Fibroblast of the aortic adventitia (primary cell): ENCODE data around the gene VAMP2. TPM values are rescaled to one million over a fixed set of nuclear protein-coding genes. Genes with fewer than 3 reads are reported as not detected.

Source experiments
- DNase-seq: peaks from one replicate; pipeline ENCODE4 v3.0.0-alpha.2; 2010; ENCODE audit warnings: low read depth
- H3K4me3 ChIP-seq: 2 replicates; pipeline ENCODE4 v1.5.1; 2011; ENCODE audit warnings: low read depth, mild to moderate bottlenecking, control low read depth, low read length, moderate library complexity
- total RNA-seq: library from RNA; depleted of rRNA; stranded (reverse); fragments of >200 nt; gene quantifications from 2 replicates; pipeline ENCODE4 v1.2.3, GENCODE V29; 2012; ENCODE audit warnings: low replicate concordance
- TF ChIP-seq, protein P1 (sequence below): IDR thresholded peaks from 2 replicates; pipeline ENCODE4 v1.5.1; 2011; ENCODE audit warnings: mild to moderate bottlenecking, low read length, control low read depth, inconsistent platforms; ENCODE audit not compliant: insufficient read depth

VAMP2 gene
- total RNA-seq, 1 donor: 5.2 TPM

- no peak overlapping the region for H3K4me3 ChIP-seq
- no peak for DNase-seq
- TF ChIP-seq, protein P1, sequence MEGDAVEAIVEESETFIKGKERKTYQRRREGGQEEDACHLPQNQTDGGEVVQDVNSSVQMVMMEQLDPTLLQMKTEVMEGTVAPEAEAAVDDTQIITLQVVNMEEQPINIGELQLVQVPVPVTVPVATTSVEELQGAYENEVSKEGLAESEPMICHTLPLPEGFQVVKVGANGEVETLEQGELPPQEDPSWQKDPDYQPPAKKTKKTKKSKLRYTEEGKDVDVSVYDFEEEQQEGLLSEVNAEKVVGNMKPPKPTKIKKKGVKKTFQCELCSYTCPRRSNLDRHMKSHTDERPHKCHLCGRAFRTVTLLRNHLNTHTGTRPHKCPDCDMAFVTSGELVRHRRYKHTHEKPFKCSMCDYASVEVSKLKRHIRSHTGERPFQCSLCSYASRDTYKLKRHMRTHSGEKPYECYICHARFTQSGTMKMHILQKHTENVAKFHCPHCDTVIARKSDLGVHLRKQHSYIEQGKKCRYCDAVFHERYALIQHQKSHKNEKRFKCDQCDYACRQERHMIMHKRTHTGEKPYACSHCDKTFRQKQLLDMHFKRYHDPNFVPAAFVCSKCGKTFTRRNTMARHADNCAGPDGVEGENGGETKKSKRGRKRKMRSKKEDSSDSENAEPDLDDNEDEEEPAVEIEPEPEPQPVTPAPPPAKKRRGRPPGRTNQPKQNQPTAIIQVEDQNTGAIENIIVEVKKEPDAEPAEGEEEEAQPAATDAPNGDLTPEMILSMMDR: no peak
Observed at GRCh38 chr17:8110456-8110804, 52.3 kb downstream of the VAMP2 start.

DNA sequence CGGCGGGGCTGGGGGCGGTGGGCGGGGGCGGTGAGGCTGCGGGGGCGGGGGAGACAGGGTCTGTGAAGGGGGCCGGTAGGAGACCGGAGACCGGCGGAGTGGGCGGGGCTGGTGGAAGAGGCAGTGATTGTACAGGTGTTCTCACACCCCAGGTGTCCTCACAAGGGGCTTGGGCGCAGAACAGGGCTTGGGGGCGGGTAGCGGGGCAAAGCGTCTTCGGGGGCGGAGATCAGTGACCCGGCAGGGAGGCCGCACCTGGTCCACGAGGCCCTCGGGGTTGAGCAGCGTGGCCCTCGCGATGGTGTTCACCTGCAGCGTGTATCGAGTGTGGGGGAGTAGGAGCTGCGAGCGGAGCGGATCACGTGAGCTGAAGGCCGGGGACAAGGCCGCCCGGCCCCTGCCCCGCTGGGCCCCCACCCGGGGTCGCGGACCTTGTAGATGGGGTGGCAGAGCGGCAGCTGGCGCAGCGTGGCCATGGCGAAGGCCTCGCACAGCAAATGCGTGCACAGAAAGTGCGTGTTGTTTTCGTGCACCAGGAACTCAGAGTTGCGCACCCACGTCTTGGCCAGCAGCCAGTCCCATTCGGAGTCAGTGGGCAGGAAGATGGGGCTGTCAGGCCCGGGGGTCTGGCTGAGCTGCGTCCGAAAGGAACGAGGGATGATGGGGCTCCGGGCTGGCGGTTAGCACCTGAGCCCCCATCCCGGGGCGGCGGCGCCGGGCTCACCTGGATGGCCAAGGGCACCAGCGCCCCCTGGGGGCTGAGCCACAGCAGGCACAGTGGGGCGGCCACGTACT, 52.9 kb downstream of the VAMP2 start:
- TF ChIP-seq, protein P1: peak; percentile 68
- peak overlapping the region; percentile 31 for H3K4me3 ChIP-seq
- DNase-seq: peak; percentile 19

Other genes with a start within 250 kb of the VAMP2 start
- 2.8 and 27.4 TPM in 2 replicates for gene RNF227, start 246.7 kb downstream of the VAMP2 start, total RNA-seq
- gene KCNAB3, start 233.1 kb downstream of the VAMP2 start, total RNA-seq: 1.3 TPM in 1 of 2 replicates, not detected in the other
- 15.3 and 48.8 TPM in 2 replicates for gene TRAPPC1, start 231.0 kb downstream of the VAMP2 start, total RNA-seq
- gene CNTROB, start 230.7 kb downstream of the VAMP2 start, total RNA-seq: 31.4 and 34.9 TPM in 2 replicates
- not detected in 2 replicates for gene GUCY2D, start 160.3 kb downstream of the VAMP2 start, total RNA-seq
- 0.57 TPM in 1 of 2 replicates, not detected in the other for gene ALOX15B, start 123.9 kb downstream of the VAMP2 start, total RNA-seq
- gene ALOX12B, start 75.2 kb downstream of the VAMP2 start, total RNA-seq: not detected in 2 replicates
- gene ALOXE3, start 44.4 kb downstream of the VAMP2 start, total RNA-seq: 0.09 TPM in 1 of 2 replicates, not detected in the other
- gene HES7, start 38.8 kb downstream of the VAMP2 start, total RNA-seq: 0.09 TPM in 1 of 2 replicates, not detected in the other
- 1.6 and 12.7 TPM in 2 replicates for gene PER1, start 10.5 kb downstream of the VAMP2 start, total RNA-seq
- 17.3 and 32.7 TPM in 2 replicates for gene TMEM107, start 13.4 kb upstream of the VAMP2 start, total RNA-seq
- 3.8 and 7.7 TPM in 2 replicates for gene BORCS6, start 27.2 kb upstream of the VAMP2 start, total RNA-seq
- gene AURKB, start 47.6 kb upstream of the VAMP2 start, total RNA-seq: 5.7 and 31.8 TPM in 2 replicates
- 4.2 and 12.8 TPM in 2 replicates for gene CTC1, start 85.1 kb upstream of the VAMP2 start, total RNA-seq
- gene PFAS, start 86.3 kb upstream of the VAMP2 start, total RNA-seq: 22.1 and 37.0 TPM in 2 replicates
- 11.0 and 11.4 TPM in 2 replicates for gene RANGRF, start 125.7 kb upstream of the VAMP2 start, total RNA-seq
- gene SLC25A35, start 132.5 kb upstream of the VAMP2 start, total RNA-seq: 1.5 and 1.8 TPM in 2 replicates
- gene ARHGEF15, start 147.3 kb upstream of the VAMP2 start, total RNA-seq: 0.09 and 0.33 TPM in 2 replicates
- gene ODF4, start 176.9 kb upstream of the VAMP2 start, total RNA-seq: not detected in 2 replicates
- gene RPL26, start 220.2 kb upstream of the VAMP2 start, total RNA-seq: 2,801 and 6,665 TPM in 2 replicates
- not detected in 2 replicates for gene RNF222, start 234.9 kb upstream of the VAMP2 start, total RNA-seq